GM19328 (cell line): ENCODE data around the gene CCDC180.
"Not testable (repeated sequence)": the region's sequence is repeated elsewhere in the genome, so short reads cannot be mapped to it uniquely, and the experiment has no call there.

Source experiments
- ATAC-seq: cut with Tn5 transposase; IDR thresholded peaks from one replicate; pipeline ENCODE4 v1.9.1; 2021; ENCODE audit warnings: mild to moderate bottlenecking, moderate library complexity; ENCODE audit not compliant: unreplicated experiment

CCDC180 gene

DNA sequence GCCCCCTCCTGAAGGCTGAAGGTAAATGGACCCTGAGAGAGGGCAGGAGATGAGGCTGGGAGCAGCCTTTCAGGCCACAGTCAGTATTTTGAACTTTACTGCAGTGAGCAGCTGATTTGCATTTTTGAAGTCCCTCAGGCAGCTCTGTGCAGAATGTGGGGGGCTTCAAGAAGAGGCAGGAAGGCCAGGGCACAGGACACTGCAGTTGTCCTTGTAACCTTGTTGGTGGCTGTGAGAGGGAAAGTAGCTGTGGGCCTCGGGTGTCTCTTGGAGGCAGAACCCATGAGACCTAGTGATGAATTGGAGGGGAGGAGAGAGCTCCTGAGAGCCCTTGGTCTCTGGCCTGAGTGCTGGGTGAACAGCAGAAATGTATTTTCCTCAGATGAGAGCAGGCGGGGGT is 2.6 kb downstream of the CCDC180 start:
- no peak for ATAC-seq

DNA sequence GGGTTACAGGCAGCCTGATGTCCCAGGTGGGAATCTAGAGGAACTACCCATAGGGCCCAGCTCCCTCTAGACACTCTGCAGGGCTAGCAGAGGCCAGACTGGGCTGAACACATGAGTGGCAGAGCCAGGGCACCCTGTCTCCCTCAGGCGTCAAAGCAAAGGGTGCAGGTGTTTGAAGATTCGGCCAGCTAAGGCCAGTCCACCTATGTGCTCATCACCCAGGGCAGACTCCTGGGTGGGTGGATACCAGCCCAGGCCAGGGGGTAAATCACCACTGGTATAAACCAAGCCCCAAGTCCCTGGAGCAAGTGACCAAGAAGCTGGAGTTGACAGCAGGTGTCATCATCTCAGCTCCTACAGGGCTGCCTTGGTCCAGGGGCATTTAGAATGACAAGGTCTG is 3.4 kb downstream of the CCDC180 start:
- no peak for ATAC-seq

DNA sequence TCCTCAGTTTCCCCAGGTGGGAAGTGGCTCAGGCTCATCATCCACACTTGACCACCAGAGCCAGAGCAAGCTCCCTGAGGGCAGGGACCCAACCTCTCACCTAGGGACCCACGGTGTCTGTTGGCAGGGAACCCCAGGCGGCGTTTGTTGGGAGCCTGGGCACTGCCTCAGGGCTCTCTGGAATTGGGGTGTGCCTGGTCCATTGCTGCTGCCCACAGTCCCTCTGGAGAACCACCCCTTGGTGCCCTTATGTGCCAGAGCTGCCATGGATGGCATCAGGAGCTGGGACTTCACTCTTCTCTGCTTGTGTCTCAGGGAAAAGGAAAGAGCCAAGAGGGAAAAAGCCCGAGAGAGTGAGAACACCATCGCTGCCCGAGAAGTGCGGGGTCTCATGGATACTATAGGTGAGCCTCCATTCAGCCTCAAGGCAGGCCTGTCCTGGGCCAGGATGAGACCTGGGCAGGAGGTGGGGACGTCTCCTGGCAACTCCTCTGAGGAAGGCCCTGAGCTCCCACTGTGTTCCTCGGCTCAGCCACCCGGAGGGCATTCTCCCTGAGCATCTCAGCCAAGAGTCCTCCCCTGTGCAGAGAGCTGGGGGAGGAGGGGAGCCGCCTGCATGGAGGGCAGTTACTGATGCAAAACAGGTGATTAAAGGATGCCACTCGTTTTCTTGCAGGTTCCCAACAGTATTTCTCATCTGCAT is 4.5 kb downstream of the CCDC180 start:
- ATAC-seq = no peak

DNA sequence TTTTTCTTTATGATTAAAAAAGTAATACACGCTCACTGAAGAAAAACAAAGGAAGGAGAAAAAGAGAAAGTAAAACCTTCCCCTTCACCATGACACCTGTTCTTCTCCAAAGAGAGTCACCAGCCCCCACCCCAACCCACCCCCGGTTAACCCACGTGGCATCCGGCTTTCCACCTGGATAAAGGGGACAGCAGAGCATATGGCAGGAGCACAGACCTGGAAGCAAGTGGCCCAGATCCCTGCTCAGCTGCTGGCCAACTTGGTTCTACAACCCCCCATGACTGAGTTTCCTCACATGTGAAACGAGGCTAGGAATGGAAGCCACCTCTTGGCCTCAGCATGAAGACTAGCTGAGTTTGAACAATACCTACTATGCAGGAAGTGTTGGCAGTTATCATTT is 5.1 kb downstream of the CCDC180 start:
- no peak for ATAC-seq

DNA sequence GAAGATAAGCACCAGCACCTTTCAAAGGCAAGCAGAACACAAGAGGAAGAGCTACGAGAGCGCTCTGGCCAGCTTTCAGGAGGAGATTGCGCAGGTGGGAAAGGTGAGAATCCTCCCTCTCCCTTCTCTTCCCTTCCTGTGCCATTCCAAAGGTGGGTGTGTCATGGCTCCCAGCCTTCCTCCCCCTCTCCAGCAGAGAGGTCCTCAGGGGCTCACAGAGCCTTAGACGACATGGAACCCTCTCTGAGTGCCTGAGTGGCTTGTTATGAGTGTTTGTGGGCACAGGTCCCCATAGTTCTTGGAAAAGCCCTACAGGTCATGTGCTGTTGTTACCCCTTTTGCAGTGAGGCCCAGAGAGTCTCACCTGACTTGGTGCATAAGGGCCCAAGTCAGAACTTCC is 5.8 kb downstream of the CCDC180 start:
- no peak for ATAC-seq

DNA sequence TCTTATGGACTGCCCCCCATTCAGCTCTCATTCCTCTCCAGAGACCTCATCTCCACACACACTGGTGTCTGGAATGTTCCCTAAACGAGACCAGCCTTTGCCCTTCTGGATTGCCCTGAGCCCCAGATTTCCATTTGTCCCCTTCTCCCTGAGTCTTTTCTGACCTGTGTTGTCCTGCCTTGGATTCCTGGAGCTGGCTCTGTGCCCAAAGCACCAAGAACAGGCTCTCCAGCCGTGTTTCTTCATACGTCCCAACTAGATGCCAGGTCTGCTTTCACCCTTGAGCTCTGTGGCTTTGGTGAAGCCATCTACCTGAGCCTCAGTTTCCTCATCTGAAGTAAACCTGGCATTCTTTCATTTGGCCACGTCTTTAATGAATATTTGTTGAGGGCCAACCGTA is 6.3 kb downstream of the CCDC180 start:
- no peak for ATAC-seq

DNA sequence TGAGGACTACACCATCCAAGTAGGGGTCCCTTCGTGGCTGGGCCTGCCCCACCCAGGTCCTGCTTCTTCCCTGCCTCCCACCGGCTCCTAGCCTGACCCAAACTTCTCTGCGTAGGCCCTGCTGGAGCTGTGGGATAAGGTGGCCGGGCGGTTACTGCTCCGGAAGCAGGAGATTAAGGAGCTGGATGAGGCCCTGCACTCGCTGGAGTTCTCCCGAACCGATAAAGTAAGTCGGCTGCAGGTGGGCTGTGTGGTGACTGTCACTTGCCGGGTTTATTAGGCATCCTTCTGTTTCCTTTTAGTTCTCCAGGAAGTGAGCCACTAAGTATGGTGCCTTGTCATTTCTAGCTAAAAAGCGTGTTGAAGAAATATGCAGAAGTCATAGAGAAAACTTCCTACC is 7.0 kb downstream of the CCDC180 start:
- no peak for ATAC-seq

DNA sequence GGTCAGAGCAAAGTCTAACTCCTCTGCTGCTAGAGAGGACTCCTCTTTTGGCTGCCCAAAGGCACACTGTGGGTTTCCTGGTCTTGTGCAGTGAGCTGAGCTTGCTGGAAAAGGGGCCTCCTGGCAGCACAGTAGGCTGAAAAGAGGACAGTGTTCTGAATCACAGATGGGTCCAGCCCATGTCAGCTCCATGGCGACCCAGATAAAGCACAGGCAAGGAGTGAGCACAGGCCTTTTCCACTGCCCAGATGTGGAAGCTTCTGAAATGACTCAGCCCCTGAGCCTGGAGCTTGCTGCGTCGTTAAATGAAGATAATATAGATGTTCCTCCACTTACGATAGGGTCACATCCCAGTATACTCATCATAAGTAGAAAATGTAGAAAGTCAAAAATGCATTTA is 8.1 kb downstream of the CCDC180 start:
- ATAC-seq = no peak

DNA sequence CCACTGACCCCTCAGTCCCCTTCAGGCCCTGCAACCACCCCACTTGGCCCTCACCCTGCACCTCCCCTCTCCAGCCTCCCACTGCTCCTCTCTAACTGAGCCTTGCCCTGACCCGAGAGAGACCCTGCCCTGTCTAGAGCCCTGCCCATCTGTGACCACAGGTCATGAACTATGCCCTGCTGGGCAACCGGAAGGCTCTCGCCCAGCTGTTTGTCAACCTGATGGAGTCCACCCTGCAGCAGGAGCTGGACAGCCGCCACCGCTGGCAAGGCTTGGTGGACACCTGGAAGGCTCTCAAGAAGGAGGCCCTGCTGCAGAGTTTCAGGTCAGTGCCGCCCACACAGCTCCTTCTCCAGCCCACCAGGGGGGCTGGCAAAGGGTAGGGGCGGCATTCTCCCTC is 9.4 kb downstream of the CCDC180 start:
- no peak for ATAC-seq

DNA sequence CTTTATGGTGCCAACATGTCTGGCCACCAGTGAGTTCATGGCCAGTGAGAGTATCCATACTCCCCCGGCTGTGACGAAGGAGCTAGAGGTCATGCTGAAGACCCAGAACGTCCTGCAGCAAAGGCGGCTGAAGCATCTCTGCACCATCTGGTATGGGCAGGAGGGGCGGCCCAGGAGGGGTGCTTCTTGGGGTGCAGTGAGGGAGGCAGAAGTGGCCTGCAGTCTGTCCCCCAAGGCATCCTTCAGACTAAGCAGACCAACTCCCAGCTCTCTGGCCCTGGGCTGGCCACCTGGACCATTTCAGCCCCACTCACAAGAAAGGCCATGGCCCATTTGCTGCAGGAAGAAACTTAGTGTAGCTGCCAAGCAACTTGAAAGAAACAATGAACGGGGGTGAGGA is 11.0 kb downstream of the CCDC180 start:
- ATAC-seq = no peak

DNA sequence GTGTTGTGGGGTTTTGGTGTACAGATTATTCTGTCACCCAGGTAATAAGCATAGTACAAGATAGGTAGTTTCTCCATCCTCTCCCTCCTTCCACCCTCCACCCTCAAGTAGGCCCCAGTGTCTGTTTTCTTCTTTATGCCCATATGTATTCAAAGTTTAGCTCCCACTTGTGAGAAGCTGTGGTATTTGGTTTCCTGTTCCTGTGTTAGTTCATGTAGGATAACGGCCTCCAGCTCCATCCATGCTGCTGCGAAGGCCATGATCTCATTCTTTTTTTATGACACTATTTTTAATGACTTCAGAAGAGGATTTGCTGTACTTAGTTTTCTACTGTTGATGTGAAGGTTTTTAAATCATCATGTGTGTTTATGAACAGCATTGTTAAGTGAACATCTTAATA is 11.9 kb downstream of the CCDC180 start:
- ATAC-seq = no peak

DNA sequence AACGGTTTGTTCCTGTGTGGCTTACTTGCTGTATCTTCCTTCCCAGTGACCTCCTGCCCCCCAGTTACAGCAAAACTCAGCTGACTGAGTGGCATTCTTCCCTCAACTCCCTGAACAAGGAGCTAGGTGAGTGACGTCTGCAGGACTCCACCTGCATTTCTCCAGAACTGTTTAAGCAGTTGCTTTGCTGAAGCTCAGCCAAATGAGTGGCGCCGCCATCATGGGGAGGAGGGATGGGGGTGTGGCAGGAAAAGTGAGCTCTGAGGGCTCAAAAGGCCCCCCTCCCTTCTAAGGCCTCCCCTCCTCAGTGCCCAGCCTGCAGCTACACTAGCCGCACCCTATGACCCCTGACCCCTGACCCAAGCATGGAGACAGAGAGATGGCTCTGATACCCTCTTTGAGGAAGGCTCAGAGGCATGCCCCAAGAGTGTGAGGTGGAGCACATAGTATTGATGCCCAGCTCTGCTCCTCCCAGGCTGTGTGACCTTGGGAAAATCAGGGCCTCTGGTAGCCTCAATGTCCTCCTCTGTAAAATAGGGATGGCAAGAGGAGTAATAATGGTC is 12.7 kb downstream of the CCDC180 start:
- ATAC-seq = no peak

DNA sequence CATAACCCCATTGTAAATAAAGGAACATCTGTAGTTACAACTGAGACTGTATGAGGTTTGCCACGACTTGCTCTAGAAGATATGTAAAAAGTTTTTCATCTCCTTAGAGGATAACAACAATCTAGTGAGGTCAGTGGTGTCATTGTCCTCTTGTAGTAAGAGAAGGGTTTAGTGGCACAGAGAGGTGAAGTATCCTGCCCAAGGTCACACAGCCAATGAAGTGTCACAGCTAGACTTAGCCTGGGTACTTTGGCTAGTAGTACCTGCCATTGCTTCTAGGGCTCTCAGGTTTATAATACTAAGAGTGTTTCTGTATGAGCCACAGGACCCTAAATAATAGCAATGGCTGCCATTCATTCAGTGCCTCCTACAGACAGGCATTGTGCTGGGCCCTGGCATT is 13.8 kb downstream of the CCDC180 start:
- ATAC-seq = no peak

DNA sequence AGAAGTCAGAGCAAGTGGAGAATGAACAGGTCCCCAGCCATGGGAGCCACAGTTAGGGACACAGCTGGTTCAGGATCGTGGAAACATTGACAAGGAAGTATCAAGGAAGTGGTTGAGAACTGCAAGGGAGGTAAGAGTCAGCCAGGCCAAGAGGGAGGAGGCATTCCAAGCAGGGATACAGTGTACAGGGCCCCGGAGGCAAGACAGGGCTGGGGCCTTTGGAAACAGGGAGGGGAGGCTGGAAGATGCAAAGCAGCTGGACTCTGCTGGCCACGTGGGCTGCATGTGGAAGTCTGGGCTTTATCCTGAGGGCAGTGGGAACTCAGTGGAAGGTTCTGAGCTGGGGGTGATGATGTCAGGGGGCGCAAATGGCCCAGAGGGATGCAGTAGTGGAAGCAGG is 14.2 kb downstream of the CCDC180 start:
- ATAC-seq = no peak

DNA sequence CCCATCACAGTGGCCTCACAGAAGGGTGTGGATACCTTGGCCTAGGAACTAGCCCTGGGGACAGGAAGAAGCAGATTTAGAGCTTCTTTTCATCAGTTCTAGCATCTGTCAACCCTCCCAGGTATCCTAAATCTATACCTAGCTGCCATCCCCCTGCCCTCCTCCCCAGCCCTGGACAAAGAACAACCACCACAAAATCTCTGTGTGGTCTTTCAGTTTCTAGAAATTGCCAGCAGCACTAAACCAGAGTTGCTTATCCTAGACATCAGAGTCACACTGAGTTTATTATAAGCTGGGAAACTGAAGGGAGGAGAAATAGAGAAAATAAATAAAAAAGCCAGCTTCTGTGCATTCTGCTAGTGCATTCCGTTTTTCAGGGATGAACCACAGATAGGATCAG is 14.6 kb downstream of the CCDC180 start:
- no peak for ATAC-seq

DNA sequence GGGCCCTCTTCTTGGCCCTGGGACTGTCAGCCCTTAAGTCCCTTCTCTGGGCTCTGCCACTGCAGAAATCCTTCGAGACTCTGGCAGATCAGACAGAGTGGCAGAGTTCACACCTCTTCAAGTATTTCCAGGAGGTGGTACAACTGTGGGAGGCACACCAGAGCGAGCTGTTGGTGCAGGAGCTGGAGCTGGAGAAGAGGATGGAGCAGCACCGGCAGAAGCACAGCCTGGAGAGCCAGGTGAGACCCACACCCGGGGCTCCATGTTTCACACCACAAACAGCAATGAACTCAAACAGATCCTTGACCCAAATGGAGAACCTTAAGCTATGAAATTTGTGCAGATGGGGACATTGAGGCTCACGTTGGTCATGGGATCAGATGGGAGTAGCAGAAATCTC is 17.5 kb downstream of the CCDC180 start:
- ATAC-seq = no peak

DNA sequence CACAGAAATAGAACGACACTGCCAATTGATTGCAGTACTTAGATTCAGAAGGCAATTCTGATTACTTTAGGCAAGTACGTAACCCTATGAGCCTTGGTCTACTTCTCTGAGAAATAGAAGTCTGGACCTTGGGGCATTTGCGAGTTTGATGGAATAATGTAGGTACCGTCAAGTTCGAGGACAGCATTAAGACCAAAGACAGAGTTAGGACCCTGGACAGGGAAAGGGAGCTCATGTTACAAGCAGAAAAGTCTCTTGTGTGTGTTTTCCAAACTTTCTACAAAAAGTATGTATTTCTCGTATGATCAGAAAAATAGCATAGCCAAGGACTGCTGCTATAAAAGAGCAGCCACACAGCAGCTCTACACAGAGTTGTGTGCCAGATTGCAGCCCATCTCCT is 20.1 kb downstream of the CCDC180 start:
- no peak for ATAC-seq

DNA sequence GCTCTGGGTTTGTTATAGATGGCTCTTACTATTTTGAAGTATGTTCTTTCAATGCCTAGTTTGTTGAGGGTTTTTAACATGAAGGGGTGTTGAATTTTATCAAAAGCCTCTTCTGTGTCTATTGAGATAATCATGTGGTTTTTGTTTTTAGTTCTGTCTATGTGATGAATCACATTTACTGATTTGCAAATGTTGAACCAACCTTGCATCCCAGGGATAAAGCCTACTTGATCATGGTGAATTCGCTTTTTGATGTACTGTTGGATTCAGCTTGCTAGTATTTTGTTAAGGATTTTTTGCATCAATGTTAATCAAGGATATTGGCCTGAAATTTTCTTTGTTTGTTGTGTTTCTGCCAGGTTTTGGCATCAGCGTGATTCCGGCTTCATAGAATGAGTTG is 25.5 kb downstream of the CCDC180 start:
- no peak for ATAC-seq

DNA sequence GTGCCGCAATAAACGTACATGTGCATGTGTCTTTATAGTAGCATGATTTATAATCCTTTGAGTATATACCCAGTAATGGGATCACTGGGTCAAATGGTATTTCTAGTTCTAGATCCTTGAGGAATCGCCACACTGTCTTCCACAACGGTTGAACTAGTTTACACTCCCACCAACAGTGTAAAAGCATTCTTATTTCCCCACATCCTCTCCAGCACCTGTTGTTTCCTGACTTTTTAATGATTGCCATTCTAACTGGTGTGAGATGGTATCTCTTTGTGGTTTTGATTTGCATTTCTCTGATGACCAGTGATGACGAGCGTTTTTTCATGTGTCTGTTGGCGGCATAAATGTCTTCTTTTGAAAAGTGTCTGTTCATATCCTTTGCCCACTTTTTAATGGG is 28.2 kb downstream of the CCDC180 start:
- not testable (repeated sequence) for ATAC-seq

DNA sequence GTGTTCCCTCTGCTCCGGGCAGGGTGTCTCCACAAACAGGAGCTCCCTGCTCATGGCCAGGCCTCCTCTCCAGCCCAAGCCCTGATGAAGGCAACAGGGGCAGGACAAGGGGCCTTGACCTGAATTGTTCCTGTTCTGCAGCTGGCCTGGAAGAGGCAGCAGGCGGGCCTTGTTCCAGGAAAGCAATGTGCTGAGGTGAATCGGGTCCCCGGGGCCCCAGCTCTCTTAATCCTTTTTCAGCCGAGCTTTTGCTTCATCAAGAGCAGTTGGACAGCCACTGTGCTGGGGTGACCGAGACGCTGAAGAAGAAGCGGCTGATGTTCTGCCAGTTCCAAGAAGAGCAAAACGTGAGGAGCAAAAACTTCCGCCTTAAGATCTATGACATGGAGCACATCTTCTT is 41.4 kb downstream of the CCDC180 start:
- ATAC-seq = no peak

DNA sequence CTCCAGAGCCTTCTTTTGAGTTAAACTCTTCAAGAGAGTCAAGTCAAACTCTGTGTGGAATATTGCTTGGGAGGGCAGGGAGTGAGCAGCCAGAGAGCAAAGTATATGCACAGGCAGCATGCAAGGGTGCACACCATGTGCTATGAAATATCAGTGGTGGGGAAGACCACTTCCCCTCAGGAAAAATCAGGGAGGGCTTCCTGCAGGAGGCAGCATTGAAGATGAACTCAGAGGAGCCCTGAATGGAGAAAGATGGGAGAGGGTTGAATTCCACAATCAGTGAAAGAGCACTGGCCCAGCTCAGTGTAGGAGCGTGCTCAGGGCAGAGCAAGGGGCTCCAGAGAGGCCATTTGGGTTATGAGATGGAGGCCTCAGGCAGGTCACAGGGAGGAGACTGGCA is 41.9 kb downstream of the CCDC180 start:
- ATAC-seq = no peak

DNA sequence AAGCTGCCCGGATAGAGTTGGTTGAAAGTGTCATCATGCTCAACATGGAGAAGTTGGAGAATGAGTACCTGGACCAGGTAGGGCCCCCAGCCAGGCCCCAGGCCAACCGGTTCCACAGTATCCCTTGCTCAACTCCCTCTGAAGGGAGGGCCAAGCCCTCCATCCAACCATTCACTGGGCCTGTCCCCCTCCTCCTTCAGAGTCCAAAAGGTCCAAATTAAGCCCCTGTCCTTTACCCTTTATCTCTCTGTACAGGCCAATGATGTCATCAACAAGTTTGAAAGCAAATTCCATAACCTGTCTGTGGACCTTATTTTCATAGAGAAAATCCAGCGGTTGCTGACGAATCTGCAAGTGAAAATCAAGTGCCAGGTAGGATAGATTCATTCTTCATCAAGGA is 47.2 kb downstream of the CCDC180 start:
- no peak for ATAC-seq

DNA sequence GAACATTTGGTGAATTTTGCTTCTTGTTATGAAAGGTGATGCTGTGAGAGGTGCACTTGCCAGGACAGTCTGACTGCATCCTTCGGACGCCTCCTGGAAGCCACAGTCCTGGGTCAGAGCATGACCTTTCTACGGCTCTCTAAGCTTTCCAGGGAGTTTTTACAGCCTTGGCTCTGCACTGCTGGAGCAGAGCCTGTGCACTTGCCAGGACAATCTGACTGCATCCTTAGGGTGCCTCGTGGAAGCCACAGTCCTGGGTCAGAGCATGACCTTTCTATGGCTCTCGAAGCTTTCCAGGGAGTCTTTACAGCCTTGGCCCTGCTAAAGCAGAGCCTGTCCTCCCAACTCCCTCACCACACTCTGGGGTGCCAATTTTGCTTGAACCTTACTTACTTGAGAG is 49.6 kb downstream of the CCDC180 start:
- no peak for ATAC-seq
